GM13977 (cell line): Measurements from ENCODE around the gene TOR1AIP1.

Source experiments
- DNase-seq: peaks from one replicate; pipeline ENCODE4 v3.0.0; 2012; ENCODE audit warnings: low spot score
- in situ Hi-C: fragments of 300-500 bp; cut with MboI; formaldehyde crosslinking; loops from one replicate; pipeline ENCODE4 v1.12.0; 2022; ENCODE audit warnings: low sequenced_read_pairs, low pct_unique_long_range_greater_than_20kb, mixed read lengths, inconsistent platforms; ENCODE audit not compliant: unreplicated experiment
- TF ChIP-seq, protein P1 (sequence below): IDR thresholded peaks from 2 replicates; pipeline ENCODE4 v1.5.1; 2012; ENCODE audit warnings: mild to moderate bottlenecking, control low read depth; ENCODE audit not compliant: insufficient read depth; ENCODE audit errors: extremely low read depth, missing control alignments

Gene TOR1AIP1

GRCh38 chr1:179924268-179924667, 42.2 kb downstream of the TOR1AIP1 start:
- DNase-seq, result no peak
- TF ChIP-seq, protein P1, sequence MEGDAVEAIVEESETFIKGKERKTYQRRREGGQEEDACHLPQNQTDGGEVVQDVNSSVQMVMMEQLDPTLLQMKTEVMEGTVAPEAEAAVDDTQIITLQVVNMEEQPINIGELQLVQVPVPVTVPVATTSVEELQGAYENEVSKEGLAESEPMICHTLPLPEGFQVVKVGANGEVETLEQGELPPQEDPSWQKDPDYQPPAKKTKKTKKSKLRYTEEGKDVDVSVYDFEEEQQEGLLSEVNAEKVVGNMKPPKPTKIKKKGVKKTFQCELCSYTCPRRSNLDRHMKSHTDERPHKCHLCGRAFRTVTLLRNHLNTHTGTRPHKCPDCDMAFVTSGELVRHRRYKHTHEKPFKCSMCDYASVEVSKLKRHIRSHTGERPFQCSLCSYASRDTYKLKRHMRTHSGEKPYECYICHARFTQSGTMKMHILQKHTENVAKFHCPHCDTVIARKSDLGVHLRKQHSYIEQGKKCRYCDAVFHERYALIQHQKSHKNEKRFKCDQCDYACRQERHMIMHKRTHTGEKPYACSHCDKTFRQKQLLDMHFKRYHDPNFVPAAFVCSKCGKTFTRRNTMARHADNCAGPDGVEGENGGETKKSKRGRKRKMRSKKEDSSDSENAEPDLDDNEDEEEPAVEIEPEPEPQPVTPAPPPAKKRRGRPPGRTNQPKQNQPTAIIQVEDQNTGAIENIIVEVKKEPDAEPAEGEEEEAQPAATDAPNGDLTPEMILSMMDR, result no peak
- in situ Hi-C loops, result no loop called here

GRCh38 chr1:179925302-179925701, 43.2 kb downstream of the TOR1AIP1 start:
- TF ChIP-seq, protein P1, result no peak
- DNase-seq, result no peak
- in situ Hi-C loops, result no loop called here

DNA sequence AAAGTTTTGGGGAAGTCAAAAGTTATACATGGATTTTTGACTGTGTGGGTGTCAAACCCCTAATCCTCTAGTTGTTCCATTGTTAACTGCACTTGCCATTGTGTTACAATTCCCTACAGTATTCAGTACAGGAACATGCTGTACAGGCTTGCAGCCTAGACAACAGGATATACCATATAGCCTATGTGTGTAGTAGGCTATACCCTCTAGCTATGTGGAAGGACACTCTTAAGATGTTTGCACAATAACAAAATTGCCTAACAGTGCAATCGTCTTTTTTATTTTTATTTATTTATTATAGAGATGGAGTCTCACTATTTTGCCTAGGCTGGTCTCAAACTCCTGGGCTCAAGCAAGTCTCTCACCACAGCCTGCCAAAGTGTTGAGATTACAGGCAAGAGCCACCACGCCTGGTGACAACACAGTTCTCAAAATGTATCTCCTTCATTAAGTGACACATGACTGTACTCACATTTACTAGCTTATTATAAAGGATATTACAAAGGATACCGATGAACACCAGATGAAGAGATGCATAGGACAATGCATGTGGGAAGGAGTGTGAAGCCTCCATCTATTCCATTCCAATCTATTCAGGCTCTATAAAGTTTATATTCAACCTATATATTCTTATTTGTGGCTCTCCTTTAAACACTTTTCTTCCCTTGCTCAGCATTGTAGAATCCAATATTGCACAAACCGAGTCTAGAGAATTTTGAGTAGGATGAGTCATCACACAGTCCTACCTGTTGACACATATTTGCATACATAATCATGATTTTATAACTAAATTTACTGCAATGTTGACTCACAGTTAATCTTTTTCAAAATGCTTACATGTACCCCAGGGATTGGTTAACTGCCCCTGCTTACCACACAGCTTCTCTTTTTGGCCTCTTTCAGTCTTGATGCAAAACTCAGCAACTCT, 44.1 kb downstream of the TOR1AIP1 start:
- no peak for DNase-seq
- in situ Hi-C loops, result no loop called here

DNA sequence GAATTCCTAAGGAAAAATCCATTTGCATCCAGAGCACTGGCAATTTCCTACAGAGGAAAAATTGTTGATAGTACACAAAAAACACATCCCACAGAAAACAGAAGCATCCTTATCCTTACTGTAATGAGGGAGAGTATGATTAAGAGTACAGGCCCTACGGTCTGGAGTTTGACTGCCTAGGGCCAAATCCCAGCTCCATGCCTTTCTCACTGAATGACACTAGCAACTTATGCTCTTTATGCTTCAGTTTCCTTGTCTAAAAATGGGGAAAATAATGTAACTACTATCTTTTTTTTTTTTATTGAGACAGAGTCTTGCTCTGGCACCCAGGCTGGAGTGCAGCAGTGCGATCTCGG, 44.7 kb downstream of the TOR1AIP1 start:
- in situ Hi-C loops, result no loop called here
- TF ChIP-seq, protein P1, result no peak
- DNase-seq, result no peak

More for the DNA sequence above, 44.1 kb downstream of the TOR1AIP1 start:
- TF ChIP-seq, protein P1, result no peak

GRCh38 chr1:179929955-179930798, 48.1 kb downstream of the TOR1AIP1 start:
- in situ Hi-C loops, result no loop called here
- TF ChIP-seq, protein P1, result no peak

GRCh38 chr1:179930867-179931266, 48.8 kb downstream of the TOR1AIP1 start:
- in situ Hi-C loops, result no loop called here
- no peak for DNase-seq
- TF ChIP-seq, protein P1, result no peak

More at GRCh38 chr1:179929955-179930798, 48.1 kb downstream of the TOR1AIP1 start:
- DNase-seq, result no peak
